Effector memory CD4-positive, alpha-beta T cell (primary cell): ENCODE results near the gene TPSAB1.

Experiments used
- DNase-seq, 3 donors: peaks; one replicate each; pipeline ENCODE4 v3.0.0-alpha.2; 2020
- H3K27ac ChIP-seq: 2 replicates; pipeline ENCODE4 v1.7.0; 2013; ENCODE audit warnings: mild to moderate bottlenecking, low read length, moderate library complexity; ENCODE audit not compliant: insufficient read depth, poor library complexity, severe bottlenecking
- H3K27me3 ChIP-seq: replicated peaks from 2 replicates; pipeline ENCODE4 v1.7.0; 2013; ENCODE audit warnings: mild to moderate bottlenecking, low read length; ENCODE audit not compliant: insufficient read depth, control insufficient read depth, poor library complexity, severe bottlenecking
- H3K36me3 ChIP-seq: 2 replicates; pipeline ENCODE4 v1.7.0; 2013; ENCODE audit warnings: mild to moderate bottlenecking, low read length, moderate library complexity; ENCODE audit not compliant: control insufficient read depth, insufficient read depth
- H3K4me1 ChIP-seq: 2 replicates; pipeline ENCODE4 v1.7.0; 2013; ENCODE audit warnings: low read length, mild to moderate bottlenecking; ENCODE audit not compliant: control insufficient read depth, insufficient read depth, poor library complexity, severe bottlenecking
- H3K4me3 ChIP-seq: 2 replicates; pipeline ENCODE4 v1.7.0; 2013; ENCODE audit warnings: low read length, low read depth, mild to moderate bottlenecking; ENCODE audit not compliant: insufficient read depth, poor library complexity, severe bottlenecking
- H3K9me3 ChIP-seq: 2 replicates; pipeline ENCODE4 v1.7.0; 2013; ENCODE audit warnings: mild to moderate bottlenecking, low read length, moderate library complexity; ENCODE audit not compliant: control insufficient read depth

The TPSAB1 gene

DNA sequence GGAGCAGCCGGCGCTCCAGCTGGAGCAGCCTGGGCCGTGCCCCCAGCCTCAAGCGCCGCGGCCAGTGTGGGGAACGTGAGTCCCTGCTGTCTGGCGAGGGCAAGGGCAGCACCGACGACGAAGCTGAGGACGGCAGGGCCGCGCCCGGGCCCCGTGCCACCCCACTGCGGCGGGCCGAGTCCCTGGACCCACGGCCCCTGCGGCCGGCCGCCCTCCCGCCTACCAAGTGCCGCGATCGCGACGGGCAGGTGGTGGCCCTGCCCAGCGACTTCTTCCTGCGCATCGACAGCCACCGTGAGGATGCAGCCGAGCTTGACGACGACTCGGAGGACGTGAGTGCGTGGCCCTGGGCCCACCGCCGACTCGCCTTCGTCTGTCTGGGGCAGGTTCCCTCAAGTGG, 31.4 kb upstream of the TPSAB1 start:
- no peaks in the 10 kb centered on the region for H3K4me1 ChIP-seq
- H3K4me3 ChIP-seq: no peak overlapping the region
- no peaks in the 10 kb centered on the region for H3K27me3 ChIP-seq
- H3K27ac ChIP-seq: no peak overlapping the region
- no peaks in the 10 kb centered on the region for H3K36me3 ChIP-seq
- no peaks in the 10 kb centered on the region for H3K9me3 ChIP-seq
- DNase-seq: no peak

DNA sequence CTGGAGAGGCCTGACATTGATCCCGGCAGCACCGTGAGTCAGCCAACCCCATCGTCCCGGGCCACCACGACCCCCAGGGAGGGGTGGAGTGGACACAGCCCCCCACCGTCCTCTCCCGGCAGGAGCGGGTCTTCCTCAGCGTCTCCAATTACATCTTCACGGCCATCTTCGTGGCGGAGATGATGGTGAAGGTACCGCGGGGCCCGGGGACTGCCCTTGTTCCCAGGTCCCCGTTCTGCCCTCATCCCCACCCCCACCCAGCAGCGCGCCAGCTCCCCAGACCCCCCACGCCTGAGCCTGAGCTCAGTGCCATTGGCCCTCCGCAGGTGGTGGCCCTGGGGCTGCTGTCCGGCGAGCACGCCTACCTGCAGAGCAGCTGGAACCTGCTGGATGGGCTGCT, 30.0 kb upstream of the TPSAB1 start:
- DNase-seq: no peak
- no peak overlapping the region for H3K4me3 ChIP-seq
- no peaks in the 10 kb centered on the region for H3K36me3 ChIP-seq
- H3K27ac ChIP-seq: no peak overlapping the region
- no peaks in the 10 kb centered on the region for H3K4me1 ChIP-seq
- no peaks in the 10 kb centered on the region for H3K9me3 ChIP-seq
- H3K27me3 ChIP-seq: no peaks in the 10 kb centered on the region

DNA sequence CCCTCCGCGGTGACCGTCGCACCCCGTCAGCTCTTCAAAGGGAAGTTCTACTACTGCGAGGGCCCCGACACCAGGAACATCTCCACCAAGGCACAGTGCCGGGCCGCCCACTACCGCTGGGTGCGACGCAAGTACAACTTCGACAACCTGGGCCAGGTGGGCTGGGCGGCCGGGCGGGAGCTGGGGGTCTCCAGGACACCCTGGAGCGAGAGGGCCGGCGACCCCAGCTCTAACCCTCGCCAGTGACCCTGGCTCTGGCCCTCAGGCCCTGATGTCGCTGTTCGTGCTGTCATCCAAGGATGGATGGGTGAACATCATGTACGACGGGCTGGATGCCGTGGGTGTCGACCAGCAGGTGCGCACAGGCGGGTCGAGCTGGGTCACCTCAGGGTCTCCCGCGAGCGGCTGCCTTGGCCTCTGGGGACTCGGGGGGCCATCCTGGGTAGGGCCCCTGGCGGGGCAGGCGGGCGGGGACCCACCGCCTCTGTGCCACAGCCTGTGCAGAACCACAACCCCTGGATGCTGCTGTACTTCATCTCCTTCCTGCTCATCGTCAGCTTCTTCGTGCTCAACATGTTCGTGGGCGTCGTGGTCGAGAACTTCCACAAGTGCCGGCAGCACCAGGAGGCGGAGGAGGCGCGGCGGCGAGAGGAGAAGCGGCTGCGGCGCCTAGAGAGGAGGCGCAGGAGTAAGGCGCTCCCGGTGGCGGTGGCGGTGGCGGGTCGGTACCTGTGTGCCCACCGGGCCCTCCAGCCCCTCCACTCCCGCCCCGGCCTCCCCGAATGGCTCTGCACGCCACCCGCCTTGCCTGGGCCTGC, 28.8 kb upstream of the TPSAB1 start:
- Histone ChIP-seq H3K27ac (no peak overlapping the region), H3K4me1 (no peaks in the 10 kb centered on the region), H3K27me3 (no peaks in the 10 kb centered on the region), H3K9me3 (no peaks in the 10 kb centered on the region), H3K4me3 (no peak overlapping the region), H3K36me3 (no peaks in the 10 kb centered on the region)
- DNase-seq: no peak

DNA sequence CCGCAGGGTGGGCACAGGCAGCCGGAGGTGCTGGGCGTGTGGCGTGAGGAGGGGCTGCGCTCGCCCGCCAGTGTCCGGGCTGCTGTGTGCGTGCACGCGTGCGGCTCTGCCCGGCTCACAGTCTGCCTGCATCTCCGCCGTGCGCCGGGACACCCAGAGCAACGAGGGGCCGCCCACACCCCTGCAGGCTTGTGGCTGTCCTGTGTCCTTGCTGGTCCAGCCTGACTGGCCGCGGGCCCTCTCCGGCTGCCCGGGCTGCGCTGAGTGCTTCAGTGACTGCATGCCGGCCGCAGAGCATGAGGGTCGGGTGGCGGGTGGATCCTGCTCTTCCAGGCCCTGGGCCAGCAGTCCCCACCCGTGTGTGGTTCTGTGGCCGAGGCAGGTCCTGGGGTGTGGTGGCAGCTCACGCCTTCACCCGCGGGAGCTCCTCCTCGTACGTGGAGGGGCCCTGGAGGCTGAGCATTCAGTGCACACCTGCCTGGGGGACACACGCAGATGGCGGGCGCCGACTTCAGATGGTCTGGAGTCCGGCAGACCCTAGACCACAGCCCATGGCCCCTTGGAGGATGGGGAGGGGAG, 27.8 kb upstream of the TPSAB1 start:
- H3K4me1 ChIP-seq: no peaks in the 10 kb centered on the region
- no peak overlapping the region for H3K4me3 ChIP-seq
- H3K9me3 ChIP-seq: no peaks in the 10 kb centered on the region
- DNase-seq: no peak
- H3K27ac ChIP-seq: no peak overlapping the region
- H3K36me3 ChIP-seq: no peaks in the 10 kb centered on the region
- H3K27me3 ChIP-seq: no peaks in the 10 kb centered on the region

DNA sequence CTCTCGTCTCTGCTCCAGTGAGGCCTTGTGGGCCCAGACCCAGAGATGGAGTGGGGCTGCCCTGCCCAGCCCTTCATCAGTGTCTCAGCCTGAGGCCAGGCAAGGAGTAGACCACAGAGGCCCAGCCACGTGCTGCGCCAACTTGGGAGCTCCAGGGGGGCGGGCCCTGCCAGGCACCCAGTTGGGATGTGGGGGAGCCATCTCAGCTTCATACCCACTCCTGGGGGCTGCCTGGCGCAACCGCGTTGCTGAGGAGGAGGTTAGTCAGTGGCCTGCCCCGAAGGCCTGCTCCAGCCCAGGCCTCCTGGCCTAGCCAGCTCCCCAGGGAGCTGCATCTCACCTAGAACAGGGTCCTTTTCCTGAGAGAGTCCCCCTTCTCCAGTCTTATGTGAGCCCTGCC, 27.3 kb upstream of the TPSAB1 start:
- no peaks in the 10 kb centered on the region for H3K9me3 ChIP-seq
- no peak for DNase-seq
- H3K36me3 ChIP-seq: no peaks in the 10 kb centered on the region
- no peak overlapping the region for H3K27ac ChIP-seq
- H3K4me1 ChIP-seq: no peaks in the 10 kb centered on the region
- no peak overlapping the region for H3K4me3 ChIP-seq
- H3K27me3 ChIP-seq: no peaks in the 10 kb centered on the region

DNA sequence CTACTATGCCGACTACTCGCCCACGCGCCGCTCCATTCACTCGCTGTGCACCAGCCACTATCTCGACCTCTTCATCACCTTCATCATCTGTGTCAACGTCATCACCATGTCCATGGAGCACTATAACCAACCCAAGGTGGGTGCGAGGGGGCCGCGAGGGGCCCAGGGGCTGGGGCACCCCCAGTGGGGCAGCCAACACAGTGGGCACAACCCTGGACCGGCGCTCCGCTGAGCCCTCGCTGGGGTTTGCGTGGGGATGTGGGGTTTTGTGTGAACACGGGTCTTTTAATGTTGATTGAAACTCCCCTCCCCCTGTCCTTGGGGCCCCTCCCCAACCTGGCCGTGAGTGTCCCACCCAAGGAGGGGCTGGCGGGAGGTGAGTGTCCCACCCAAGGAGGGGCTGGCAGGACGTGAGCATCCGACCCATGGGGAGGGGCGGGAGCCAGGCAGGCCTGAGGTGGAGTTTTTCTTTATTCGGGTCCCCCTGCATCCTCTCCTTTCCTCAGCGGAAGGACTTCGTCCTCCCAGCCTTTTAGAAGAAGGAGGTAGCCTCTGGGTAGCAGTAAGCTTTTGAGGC, 26.6 kb upstream of the TPSAB1 start:
- no peak overlapping the region for H3K27ac ChIP-seq
- H3K36me3 ChIP-seq: no peaks in the 10 kb centered on the region
- no peaks in the 10 kb centered on the region for H3K9me3 ChIP-seq
- DNase-seq: no peak
- no peaks in the 10 kb centered on the region for H3K4me1 ChIP-seq
- no peak overlapping the region for H3K4me3 ChIP-seq
- no peaks in the 10 kb centered on the region for H3K27me3 ChIP-seq

DNA sequence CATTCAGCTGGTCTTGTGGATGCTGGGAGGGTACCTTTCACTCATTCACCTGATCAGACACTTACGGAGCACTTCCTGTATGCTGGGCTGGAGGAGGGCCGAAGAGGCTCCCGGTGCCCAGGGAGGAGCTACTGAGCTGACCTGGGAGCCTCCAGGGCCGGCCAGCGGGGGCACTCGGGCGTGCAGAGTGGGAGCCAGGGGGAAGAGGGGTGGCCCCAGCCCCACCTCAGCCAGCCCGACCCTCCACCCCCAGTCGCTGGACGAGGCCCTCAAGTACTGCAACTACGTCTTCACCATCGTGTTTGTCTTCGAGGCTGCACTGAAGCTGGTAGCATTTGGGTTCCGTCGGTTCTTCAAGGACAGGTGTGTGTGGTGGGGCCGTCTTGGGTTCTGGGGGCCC, 25.8 kb upstream of the TPSAB1 start:
- Histone ChIP-seq H3K4me3 (no peak overlapping the region), H3K27ac (no peak overlapping the region), H3K36me3 (no peaks in the 10 kb centered on the region), H3K27me3 (no peaks in the 10 kb centered on the region), H3K9me3 (no peaks in the 10 kb centered on the region), H3K4me1 (no peaks in the 10 kb centered on the region)
- DNase-seq: no peak

DNA sequence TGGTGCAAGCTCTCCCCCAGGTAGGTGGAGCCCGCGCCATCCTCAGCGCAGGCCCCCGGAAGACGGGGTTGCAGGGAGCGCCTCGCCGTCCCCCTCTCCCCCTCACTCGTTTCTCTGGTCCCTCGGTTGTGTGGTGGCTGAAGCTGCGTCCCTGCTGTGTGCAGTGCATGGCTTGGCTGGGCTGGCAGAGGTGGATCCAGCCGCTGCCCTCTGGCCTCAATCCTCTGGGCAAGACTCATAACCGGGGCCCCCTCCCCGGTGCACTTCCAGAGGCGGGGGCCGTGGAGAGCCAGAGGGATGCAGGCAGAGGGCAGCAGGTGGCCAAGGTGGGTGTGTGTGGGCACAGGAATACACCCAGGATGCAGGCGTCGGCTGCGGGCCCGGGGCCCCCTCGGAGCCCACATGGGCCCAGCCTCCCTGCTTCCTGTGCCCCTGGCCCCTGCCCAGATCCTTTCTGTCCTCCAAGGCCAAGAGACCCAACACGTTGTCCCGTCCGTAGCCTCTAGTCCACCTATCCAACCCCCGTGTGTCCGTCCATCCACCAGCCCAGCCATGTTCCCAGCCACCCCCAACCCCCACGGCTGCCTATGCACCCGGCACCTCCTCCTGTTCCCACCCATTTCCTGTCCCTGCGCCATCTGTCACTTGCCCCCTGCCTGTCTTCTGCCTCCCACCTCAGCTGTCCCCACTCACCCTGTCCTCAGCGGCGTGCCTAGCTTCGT, 24.8 kb upstream of the TPSAB1 start:
- Histone ChIP-seq H3K4me3 (no peak overlapping the region), H3K36me3 (no peaks in the 10 kb centered on the region), H3K27me3 (no peaks in the 10 kb centered on the region), H3K27ac (no peak overlapping the region), H3K9me3 (no peaks in the 10 kb centered on the region), H3K4me1 (no peaks in the 10 kb centered on the region)
- no peak for DNase-seq

DNA sequence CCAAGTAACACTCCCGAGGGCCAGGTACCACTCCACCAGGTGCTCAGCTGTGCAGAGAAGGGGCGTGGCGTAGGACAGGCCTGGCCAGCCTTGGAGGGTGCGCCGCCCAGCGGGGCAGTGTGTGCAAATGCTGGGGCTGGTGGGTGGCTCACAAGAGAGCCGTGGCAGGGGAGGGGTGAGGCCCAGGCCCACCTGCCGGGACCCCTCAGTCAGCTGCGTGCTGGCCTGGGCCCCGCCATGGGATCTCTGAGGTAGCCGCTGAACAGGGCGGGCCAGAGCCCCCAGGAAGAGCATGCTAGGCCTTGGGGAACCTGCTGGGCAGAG, 24.2 kb upstream of the TPSAB1 start:
- Histone ChIP-seq H3K4me3 (no peak overlapping the region), H3K9me3 (no peaks in the 10 kb centered on the region), H3K27ac (no peak overlapping the region), H3K4me1 (no peaks in the 10 kb centered on the region), H3K36me3 (no peaks in the 10 kb centered on the region), H3K27me3 (no peaks in the 10 kb centered on the region)
- no peak for DNase-seq
